NCI-H2107 (cell line): ENCODE data around the gene RENBP.

Experiments
- DNase-seq: peaks from one replicate; lab custom pipeline; 2025; lab: John Stamatoyannopoulos, UW

The RENBP gene

DNA sequence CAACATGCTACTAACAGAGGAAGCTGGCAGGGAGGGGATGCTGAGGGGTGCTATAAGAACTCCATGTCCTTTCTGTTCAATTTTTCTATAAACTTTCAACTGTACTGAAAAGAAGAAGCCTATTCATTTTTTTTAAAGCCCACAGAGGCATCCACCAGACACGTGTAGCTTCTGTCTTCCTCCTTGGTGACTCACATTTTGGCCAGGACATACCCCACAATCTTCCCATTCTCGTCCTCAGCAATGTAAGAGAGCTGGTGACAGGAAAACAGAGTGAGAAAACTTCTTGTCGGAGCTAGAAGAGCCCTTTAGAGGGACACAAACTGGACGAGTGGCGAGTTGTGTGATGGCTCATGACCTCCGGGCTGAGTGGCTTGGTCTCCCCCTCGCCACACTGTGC, 10.7 kb downstream of the RENBP start:
- no peak for DNase-seq

DNA sequence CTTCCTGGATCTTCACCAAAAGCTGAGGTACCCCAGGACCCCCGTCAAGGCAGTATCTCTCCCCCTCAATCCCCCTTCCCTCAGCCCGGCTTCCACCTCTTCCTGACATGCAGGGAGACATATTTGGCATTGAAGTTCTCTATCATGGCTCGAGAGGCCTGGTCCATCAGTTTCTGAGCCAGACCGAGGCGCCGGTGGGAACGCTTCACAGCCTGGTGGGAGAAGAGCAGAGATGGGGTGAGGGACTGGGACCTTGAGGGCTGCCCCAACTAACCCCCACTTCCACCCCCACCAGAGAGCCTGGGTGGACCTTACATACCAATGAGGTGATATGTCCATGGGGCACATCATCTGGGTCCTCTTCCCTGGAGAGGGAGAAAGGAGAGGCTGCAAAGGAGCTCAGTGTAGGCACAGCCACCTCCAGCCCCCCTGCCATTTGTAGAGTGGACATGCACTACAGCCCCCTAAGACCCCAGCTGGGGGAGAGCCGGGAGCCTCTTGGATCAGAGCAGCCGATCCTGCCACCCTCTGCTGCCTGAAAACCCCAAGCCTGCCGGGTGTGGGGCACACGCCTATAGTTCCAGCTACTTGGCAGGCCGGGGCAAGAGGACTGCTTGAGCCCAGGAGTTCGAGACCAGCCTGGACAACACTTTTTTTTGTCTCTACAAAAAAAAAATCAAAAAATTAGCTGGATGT, 12.1 kb downstream of the RENBP start:
- DNase-seq, result no peak

DNA sequence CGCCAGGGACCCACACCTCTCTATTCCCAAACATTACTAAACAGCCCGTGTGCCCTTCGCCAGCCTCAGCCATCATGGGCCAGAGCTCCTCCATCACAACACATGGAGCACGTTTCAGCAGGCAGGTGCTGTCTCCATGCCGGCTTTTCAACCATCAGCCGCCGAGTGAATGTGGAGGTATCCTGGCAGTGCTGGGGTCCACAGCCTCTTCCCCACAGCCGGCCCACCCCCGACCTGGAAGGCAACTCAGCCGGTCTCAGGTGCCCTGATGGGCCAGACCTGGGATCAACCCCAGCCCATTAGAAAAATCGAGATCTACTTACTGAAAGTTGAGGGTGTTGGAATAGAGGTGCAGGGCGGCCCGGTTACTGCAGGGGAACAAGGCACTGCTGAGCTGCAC, 12.7 kb downstream of the RENBP start:
- DNase-seq, result no peak

DNA sequence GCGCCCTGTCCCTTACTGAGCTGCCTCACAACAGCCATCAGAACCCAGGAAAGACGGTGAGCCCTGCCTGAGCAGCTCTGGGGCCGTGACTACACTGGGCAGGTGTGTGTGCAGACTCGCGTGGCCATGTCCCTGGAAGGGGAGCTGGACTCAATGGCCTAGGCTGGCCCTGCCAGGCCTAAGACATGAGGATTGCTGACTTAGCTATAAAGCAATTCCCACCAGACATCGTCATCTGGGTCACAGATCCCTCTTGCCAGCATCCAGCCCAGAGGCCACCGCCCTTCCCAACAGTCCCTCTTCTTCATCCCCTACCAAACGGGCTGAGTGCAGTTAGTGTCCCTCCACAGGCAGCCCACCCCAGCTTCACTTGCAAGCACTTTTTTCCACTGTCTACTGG, 13.3 kb downstream of the RENBP start:
- no peak for DNase-seq

DNA sequence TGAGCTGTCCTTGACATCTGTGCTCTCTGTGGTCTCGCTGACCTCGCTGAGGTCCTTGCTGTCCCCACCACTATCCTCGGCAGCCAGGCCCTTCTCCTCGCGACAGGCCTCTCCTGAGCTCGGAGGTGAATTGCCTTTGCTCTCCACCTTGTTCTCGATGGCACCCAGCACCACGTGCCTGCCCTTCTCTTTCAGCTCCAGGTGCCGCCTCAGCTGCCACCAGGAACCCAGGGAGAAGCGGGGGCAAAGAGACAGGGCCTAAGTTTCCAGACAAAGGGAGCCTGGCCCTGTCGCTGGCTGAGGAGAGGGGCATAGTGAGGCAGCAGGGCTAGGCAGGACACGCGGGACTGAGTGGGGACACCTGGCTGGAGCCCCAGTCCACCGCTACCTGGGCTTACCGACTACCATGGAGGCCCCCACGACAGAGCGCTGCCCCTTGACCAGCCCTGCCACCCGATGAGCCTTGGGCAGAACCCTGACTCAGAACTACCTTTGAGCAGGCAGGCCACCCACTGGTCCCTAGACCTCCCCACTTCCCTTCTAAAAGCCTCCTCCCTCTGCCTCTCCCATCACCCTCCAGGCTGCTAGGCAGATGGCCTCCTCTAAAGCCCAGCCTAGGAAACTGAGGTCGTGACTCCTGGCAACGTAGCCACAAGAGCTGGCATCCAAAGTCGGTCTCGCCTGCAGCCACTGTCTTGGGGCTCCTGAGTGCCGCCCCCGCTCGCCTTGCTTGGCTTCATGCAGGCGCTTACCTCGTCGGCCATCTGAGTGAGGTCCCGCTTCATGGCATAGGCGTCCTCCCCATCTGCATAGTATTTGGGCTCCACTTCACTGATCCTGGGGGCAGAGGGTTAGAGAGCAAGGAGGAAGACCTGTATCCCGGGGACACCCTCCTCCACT, 14.2 kb downstream of the RENBP start:
- no peak for DNase-seq

DNA sequence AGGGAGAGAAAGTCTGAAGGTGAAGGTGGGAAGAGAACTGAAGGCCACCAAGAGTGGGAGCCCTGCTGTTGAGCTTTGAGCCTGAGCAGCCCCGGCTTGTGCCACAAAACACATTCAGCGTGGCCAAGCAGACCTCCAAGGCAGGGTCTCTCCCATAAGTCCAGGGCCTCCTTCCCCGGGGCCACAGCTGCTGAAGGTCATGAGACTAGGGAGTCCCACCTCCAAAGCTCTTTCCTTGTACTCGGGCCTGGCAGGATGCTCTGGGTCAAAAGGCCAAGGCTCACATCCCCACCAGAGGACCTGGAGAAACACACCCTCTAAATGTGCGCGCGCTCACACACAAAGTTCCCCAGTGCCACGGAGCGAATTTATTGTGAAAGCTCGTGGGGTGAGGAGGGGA, 14.9 kb downstream of the RENBP start:
- no peak for DNase-seq

DNA sequence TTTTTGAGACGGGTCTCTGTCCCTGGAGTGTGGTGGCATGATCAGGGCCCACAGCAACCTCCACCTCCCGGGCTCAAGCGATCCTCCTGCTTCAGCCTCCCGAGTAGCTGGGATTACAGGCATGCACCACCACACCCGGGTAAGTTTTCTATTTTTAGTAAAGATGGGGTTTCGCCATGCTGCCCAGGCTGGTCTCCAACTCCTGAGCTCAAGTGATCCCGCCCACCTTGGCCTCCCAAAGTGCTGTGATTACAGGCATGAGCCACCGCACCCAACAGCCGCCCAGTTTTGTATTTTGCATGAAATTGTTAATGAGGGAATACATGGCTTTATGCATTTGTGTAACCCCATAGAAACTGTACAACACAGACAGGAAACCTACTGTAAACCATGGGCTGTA, 15.6 kb downstream of the RENBP start:
- no peak for DNase-seq

DNA sequence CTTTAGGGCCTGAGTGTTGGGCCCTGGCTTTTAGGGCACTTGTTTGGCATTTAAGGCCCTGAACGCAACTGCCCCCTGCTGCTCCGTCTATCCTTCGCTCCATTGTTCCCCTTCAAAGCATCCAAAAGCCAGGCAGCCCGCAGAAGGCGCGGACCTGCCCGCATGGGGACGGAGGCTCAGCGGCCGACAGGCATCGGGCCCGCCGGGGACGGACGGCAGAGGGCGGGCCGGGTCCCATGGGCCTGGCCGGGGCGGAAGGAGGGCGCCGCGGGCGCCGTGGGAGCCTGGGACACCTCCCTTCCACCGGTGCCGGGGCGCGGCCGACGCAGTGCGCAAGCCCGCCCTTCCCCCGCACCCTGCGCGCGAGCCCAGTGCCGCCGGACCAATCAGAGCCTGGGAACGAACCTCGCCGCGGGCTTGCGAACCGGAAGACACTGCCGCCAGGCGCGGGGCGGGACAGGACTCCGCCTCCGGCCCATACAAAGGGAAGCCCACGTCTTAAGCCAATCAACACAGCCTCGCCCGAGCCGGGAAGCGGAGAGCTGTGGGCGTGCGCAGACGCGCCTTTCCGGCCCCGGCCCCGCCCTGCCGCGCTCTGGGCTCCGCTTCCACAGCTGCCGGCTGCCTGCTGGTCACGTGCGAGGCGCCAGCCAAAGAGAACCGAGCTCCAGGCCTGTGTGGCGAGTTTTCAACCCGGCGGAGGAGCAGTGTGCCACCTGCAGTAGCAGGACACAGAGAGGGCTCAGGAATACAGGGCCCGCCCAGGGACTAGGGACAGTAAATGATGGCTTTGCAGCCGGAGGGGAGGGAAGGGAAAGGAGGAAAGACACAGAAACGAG, 16.3 kb downstream of the RENBP start:
- DNase-seq, result peak; percentile 98

DNA sequence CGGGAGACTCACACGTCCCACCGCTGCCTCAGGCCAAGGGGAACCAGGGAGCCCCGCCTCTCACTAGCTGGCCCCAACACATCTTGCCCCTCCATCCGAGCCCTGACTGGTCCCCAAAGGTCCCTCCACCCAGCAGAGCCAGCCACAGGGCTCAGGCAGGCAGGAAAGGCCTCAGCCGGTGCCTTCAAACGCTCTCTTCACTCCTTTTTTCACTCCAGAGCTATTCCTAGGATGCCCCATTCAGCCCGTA, 16.8 kb downstream of the RENBP start:
- no peak for DNase-seq

DNA sequence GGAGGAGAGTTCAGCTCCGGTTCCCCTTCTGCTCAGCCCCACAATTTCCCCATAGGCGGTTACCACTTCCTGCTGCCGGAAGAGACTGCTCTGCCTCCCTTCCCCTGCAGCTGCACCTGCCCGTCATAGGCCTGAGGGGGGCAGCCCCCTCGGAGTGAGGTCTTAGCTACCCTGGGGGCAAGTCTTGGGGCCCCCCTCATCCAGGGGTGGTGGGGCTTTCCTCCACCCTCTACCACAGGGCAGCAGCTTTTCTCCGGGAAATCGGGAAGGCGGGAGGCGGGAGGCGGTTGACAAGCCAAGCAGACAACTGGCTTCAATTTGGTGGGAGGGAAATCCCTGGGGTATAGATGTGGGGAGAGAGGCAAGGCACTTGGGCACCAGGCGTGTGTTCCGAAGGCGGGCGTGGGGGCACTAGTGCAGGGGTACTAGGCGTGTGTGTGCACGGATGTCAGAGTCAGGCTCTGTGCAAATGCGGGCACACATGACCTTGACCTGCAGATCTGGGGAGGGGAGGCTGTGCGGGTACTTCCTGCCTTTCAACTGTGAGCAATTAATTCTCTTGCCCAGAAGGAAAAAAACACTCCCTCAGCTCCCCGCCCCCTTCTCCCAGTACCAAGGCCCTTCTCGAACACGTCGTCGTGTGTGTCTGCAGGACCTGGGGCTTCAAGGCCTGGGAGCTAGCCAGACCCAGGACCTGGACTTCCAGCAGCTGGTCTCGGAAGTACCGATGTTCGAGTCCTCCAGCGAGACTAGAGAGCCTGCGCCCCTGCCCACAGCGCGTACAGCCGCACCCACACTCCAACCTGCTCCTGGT, 17.4 kb downstream of the RENBP start:
- DNase-seq, result peak; percentile 70

DNA sequence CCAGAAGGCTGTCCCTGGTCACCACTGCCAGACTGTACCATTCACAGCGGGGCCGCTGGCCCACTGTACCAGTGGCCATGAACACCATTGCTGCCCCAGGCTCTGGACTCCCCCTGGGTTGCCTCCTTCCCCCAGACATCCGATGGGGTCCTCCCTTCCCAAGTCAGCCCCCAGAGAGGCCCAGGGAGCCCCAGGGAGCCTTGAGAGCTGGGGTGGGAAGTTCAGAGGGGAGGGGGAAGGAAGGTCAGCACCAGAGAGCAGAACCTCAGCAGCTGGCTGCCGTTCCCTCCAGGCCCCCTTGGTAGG, 17.9 kb downstream of the RENBP start:
- DNase-seq, result no peak

DNA sequence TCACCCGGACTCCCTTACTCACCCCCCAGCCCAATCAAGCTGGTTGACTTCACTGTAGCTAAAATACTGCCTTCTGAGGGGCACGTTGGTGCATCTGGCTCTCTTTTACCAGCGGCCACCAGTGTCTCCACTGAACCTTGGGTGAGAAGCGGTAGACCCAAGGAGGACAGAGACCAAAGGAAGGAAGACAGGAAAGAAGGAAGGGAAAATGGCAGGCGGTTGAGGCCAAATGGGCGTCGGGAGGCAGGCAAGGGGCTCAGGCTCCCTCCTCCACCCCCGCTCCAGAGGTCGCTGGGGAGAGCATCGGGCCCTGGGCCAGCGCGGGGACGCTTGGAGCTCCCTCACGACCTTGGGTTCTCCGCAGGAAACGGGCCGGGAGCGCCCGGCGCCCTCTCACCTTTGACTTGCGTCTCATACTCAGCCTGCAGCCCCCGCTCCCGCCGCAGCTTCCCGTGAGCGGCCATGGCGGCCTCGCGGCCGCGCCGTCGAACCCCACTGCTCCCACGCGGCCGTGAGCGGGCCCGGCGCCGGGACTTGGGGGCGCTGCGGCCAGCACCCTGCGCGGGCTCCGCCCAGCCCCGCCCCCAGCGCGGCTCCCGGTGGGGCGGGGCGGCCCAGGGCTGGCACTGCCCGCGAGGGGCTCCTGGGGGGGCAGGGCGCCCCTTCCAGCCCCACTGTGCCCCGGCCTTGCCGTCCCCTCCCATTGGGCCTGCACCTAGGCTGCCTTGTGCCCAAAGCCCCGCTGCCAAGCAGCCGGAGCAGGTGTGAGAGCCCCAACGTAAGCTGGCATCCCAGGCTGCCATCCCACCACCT, 18.5 kb downstream of the RENBP start, which contains the start of gene ARHGAP4:
Gene ARHGAP4, minus strand, starts transcription at position 526 of the 813 bp plus-strand sequence. Its CDS starts 62 bp downstream, at position 464.
- DNase-seq, result no peak

DNA sequence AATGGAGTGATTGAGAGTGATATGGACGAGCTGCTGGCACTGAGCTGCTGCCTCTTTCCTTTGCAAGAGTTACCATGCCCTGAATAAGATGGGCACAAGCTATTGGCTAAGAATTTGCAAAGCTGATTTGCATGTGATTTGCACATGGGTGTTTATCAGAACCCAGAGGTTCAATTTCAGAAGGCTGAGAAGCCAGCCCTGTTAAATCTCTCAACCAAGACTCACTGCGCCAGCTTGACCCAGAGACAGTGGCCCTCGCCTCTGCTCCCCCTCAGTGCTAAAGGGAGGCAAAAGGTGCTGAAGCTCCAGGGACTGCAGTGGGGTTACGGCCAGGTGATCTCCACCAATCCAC, 19.1 kb downstream of the RENBP start:
- no peak for DNase-seq

DNA sequence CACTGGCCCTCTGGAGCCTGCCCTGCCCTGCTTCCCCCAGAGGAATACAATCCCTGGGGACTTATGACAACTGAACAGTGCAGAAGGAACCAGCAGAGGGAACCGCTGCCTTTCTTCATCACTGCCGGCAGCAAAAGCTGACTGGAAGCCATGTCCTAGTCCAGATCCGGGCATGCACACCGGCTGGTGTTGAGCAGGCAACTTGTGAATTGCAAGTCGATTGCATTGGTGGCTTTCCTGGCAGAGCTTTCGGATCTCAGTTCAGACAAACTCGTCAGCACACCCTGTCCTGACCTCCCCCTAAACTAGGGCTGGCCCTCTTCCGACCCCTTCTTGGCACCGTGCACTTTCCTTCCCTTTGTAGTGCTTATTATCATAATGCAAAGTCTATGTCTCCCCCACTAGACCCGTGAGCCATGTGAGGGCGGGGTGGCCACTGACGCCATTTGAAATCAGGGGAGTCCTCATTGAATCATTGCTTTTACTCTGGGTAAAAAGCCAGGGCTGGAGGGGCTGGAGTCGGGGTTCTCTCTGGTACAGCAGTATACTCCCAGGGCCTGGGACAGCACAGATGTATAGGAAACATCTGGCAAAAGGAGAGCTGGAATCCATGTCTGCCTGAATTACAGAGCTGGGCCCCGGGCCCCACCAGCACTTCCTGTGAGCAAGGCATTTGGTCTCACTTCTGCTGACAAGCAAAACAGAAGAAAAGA, 20.1 kb downstream of the RENBP start:
- peak; percentile 45 for DNase-seq

DNA sequence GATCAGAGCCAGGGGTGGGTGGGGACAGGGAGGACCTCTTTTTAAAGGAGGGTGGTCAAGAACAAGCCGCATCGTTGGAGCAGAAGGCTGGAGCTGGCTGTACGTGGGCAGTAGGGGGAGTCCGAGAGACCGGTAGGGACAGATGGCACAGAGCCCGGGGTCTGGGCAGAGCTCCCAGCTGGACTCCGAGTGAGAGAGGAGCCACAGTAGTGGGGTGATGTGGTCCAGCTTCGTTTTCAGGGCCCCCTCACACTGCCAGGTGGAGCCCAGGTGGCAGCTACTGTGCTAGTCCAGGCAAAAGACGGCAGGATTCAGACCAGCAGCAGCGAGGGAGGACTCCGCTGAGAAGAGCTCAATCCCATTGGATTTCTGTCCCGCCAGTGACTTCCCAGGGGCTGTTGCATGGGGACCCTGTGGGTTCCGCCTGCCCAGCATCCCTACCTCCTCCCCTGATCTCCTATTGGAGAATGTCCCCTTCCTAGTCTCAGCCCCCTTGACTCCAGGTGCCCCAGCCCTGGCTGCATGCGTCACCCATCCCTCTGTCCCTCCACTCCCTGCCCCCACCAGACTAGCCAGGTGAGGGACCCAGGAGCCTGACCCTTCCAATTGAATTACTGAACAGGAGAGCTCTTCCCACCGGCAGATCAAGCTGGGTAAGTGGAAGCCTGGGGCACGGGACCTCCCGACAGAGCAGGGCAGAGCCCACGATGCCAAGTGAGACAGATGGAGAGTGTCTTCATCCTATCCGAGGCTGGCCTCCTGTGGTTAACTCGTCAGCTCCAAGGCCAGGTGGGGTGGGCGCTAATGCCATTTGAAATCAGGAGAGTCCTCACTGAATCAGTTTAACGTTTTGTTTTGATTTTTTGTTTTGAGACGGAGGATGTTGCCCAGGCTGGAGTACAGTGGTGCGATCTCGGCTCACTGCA, 21.2 kb downstream of the RENBP start:
- no peak for DNase-seq

DNA sequence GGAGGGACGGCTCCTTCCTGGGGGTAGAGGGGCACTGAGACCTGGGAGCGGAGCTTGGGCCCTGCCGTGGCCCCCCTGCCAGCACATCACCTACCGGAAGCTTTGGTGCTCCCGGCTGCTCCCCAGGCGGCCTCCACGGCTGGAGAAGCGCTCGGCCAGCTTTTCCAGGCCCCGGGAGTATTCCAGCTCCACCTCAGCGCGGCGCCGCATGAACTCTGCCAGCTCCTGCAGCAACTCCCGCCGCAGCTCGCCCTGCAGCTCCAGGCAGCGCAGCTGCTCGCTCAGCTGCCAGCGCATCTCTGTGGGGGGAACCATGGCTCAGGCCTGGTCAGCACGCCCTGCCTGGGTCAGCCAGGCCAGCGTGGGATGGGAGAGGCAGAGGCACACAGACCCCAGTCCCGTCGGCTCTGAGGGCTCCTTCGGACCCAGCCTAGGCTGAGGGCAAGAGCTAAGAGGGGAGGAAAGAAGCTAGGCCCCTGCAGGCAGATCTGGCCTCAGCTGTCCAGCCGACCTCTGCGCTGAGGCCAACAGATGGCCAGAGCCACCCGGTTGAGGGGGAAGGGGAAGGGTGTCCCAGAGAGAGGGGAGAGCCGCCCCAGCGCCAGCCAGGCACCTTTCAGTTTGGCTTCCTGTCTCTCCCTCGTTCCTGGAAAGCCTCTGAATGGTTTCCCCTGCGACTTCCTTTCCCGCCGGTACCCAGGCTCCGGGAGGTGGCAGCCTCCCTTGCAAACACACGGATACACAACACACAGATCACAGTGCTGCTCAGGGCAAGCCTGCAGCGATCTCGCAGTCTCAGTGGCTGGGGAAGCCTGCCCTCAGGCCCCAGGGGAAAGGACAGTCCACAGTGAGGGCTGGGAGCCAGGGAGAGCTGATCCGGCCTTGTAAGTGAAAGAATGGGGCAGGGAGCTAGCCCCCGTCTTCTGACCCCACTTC, 22.7 kb downstream of the RENBP start:
- peak; percentile 54 for DNase-seq

DNA sequence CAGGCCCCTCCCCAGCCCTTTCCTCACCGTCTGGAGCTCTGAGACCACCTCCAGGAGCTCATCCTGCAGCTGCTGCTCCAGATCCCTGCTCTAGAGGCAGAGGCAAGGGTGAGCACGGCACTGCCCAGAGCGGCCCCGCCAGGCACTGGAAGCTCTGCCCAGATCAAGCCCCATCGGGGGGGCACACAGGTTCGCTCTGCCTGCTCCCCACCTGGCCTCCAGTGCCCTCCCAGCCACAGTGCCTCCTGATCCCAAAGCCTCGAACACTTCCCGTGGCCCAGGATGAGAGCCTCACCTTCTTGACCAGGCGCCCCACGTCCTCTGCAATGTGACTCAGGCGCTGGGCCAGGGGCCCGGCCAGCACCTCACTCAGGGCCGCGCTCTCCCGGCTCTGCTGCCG, 23.4 kb downstream of the RENBP start:
- DNase-seq, result no peak

DNA sequence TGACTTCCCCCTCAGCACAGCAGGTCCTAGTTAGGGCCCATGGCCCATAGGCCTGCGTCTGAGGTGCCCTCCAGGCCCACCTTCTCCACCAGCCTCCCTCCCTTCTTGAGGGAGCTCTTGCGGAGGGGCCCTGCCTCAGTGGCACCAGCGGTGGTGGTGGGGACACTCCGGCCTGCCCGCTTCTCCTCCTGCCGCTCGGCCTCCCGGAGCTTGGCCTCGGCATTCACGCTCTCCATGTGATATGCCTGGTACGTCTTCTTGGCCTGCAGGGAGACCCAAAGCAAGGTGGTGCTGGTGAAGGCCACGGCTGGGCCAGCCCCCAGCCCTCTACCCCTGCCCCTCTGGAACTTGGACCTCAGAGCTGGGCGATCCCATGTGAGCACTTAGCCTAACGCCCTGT, 23.9 kb downstream of the RENBP start:
- no peak for DNase-seq
